A673 (cell line): ENCODE results near the gene CHKA. TPM values are rescaled to one million over a fixed set of nuclear protein-coding genes. Genes with fewer than 3 reads are reported as not detected.

Source experiments
- BruUV-seq: library from RNA; stranded (reverse); fragments of 400-500 nt; replicated peaks from 2 replicates; lab custom pipeline; 2021; lab: Mats Ljungman, UMichigan
- CTCF ChIA-PET: fragments of 300-600 bp; sonication (Branson Sonifier 250); formaldehyde crosslinking; loops from one replicate; lab custom pipeline; 2022; ENCODE audit warnings: antibody characterized with exemption; lab: Charles Lee
- POLR2A ChIA-PET: fragments of 300-600 bp; sonication (Branson Sonifier 250); formaldehyde crosslinking; loops from one replicate; lab custom pipeline; 2022; ENCODE audit warnings: antibody characterized with exemption; ENCODE audit not compliant: low non-redundant PET; lab: Charles Lee
- DNase-seq: peaks from one replicate; pipeline ENCODE4 v3.0.0-alpha.2; 2015; ENCODE audit warnings: low spot score
- H3K27ac ChIP-seq: fragments of 200-600 bp; sonication (generic); 2 replicates; pipeline ENCODE4 v1.5.1; 2016; ENCODE audit warnings: mixed run types, low read depth, mild to moderate bottlenecking, mixed read lengths, antibody characterized with exemption, low read length; ENCODE audit not compliant: poor library complexity, severe bottlenecking
- H3K27me3 ChIP-seq: fragments of 200-600 bp; sonication (generic); replicated peaks from 2 replicates; pipeline ENCODE4 v1.6.1; 2017; ENCODE audit warnings: mixed run types, low read depth, mild to moderate bottlenecking, mixed read lengths, antibody characterized with exemption, low read length; ENCODE audit not compliant: insufficient read depth, poor library complexity
- H3K36me3 ChIP-seq: fragments of 200-600 bp; sonication (generic); 2 replicates; pipeline ENCODE4 v1.6.1; 2016; ENCODE audit warnings: mixed run types, mild to moderate bottlenecking, mixed read lengths, antibody characterized with exemption, low read length; ENCODE audit not compliant: insufficient read depth, poor library complexity, severe bottlenecking
- H3K4me1 ChIP-seq: fragments of 200-600 bp; sonication (generic); 2 replicates; pipeline ENCODE4 v1.6.1; 2017; ENCODE audit warnings: mixed run types, mild to moderate bottlenecking, mixed read lengths, antibody characterized with exemption, low read length; ENCODE audit not compliant: insufficient read depth, poor library complexity, severe bottlenecking
- H3K4me3 ChIP-seq: fragments of 200-600 bp; sonication (generic); 2 replicates; pipeline ENCODE4 v1.5.1; 2016; ENCODE audit warnings: low read depth, mixed run types, mild to moderate bottlenecking, mixed read lengths, low read length; ENCODE audit not compliant: poor library complexity, severe bottlenecking
- H3K9me3 ChIP-seq: fragments of 200-600 bp; sonication (generic); 2 replicates; pipeline ENCODE4 v1.6.1; 2016; ENCODE audit warnings: mixed run types, low read depth, mild to moderate bottlenecking, mixed read lengths, antibody characterized with exemption, low read length; ENCODE audit not compliant: poor library complexity, severe bottlenecking
- EZH2 ChIP-seq: fragments of 200-600 bp; sonication (generic); IDR thresholded peaks from 2 replicates; pipeline ENCODE4 v1.6.1; 2017; ENCODE audit warnings: borderline replicate concordance, low read depth, mild to moderate bottlenecking, mixed read lengths, antibody characterized with exemption, low read length; ENCODE audit not compliant: poor library complexity, severe bottlenecking
- intact Hi-C: fragments of 100-400 bp; cut with micrococcal nuclease; formaldehyde crosslinking; loops from one replicate; pipeline ENCODE4 v1.10.0; 2022; ENCODE audit not compliant: unreplicated experiment
- total RNA-seq: library from RNA; stranded (reverse); gene quantifications from 2 replicates; pipeline ENCODE4 v1.2.3, GENCODE V29; 2021
- TF ChIP-seq, protein P1 (sequence below): fragments of 300-800, 200-600 bp; sonication (generic); conservative IDR thresholded peaks from 2 replicates; pipeline ENCODE4 v1.5.1; 2017; ENCODE audit warnings: low read depth, mild to moderate bottlenecking, antibody characterized with exemption, low read length, moderate library complexity, mixed read lengths

Gene CHKA
- total RNA-seq, 1 experiment from 2014 or later = 37.5 TPM

DNA sequence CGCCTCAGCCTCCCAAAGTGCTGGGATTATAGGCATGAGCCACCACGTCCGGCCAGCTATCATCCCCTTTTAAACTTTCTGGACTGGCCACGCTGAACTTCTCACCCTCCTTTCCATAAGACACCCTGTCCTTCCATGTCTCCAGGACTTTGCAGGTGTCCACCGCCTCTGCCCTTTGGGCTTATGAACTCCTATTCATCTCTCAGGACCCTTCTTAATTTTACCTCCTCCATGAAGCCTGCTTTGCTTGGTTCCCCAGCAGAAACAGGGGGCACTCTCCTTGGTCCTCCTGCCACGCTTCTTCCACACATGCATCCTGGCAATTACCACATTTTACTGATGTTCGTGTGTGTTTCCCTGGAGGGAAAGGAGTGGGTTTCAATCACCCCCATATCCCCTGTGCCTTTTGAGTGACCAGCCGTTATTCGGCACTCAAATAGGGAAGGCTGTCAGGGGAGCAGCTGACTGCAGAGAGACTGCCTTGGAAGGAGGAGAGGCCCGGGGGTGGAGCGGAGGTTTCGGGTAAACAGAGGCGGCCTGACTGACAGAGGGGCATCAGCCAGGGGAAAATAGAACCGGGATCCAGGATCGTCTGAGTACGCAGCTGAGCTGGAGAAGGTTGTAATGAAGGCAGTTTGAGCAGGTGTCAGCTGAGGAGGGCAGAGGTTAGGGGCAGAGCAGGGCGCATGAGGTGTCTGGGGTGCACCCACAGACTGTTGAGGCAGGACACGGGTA lies 27.1 kb upstream of the CHKA start:
- no peak overlapping the region for H3K4me3 ChIP-seq
- CTCF ChIA-PET = no interaction called here
- no peak overlapping the region for H3K27ac ChIP-seq
- H3K36me3 ChIP-seq = no peaks in the 10 kb centered on the region
- POLR2A ChIA-PET = no interaction called here
- H3K9me3 ChIP-seq = no peaks in the 10 kb centered on the region
- TF ChIP-seq, protein P1, sequence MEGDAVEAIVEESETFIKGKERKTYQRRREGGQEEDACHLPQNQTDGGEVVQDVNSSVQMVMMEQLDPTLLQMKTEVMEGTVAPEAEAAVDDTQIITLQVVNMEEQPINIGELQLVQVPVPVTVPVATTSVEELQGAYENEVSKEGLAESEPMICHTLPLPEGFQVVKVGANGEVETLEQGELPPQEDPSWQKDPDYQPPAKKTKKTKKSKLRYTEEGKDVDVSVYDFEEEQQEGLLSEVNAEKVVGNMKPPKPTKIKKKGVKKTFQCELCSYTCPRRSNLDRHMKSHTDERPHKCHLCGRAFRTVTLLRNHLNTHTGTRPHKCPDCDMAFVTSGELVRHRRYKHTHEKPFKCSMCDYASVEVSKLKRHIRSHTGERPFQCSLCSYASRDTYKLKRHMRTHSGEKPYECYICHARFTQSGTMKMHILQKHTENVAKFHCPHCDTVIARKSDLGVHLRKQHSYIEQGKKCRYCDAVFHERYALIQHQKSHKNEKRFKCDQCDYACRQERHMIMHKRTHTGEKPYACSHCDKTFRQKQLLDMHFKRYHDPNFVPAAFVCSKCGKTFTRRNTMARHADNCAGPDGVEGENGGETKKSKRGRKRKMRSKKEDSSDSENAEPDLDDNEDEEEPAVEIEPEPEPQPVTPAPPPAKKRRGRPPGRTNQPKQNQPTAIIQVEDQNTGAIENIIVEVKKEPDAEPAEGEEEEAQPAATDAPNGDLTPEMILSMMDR = no peak
- no peak for TF ChIP-seq EZH2
- H3K27me3 ChIP-seq = no peaks in the 10 kb centered on the region
- no peak for DNase-seq
- intact Hi-C loops = no loop called here
- BruUV-seq = no TSS peak
- no peaks in the 10 kb centered on the region for H3K4me1 ChIP-seq

DNA sequence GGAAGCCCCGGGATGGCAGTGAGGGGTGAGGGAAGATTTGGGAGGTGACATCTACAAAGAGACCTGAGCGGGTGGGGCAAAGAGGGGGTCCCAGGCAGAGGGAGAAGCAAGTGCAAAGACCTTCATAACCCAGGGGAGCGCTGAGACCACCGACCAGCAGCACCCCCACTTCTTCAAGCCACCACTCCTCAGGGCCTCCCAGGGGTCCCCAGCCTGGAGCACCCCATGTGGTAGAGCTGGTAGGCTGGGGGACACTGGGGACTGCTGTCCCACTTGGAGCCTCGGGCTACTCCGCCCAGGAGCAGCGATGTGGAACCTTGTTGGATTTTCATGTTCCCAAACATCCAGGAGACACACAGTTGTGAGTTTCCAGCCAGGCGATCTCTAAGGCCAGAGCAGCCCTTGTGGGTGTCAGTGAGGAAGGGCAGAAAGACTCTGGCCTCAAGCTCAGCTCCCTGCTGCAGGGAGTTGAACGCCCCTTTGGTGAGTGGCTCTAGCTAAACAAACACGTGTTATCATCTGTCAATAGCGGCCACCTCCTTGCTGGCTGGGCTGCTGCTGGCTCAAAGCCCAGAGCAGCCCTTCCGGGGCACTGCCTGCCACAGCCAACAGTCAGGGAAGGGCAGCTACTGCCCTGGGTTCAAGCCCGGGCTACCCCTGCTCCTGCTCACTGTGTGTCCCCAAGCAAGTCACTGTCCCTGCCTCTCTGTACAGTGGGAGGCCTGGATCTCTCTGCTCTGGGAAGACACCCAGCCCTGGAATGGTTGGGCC lies 25.7 kb upstream of the CHKA start:
- no peaks in the 10 kb centered on the region for H3K4me1 ChIP-seq
- H3K27me3 ChIP-seq = no peaks in the 10 kb centered on the region
- POLR2A ChIA-PET = no interaction called here
- intact Hi-C loops = no loop called here
- TF ChIP-seq, protein P1 = no peak
- no peak for TF ChIP-seq EZH2
- no peak for DNase-seq
- CTCF ChIA-PET = no interaction called here
- H3K4me3 ChIP-seq = no peak overlapping the region
- no peak overlapping the region for H3K27ac ChIP-seq
- no peaks in the 10 kb centered on the region for H3K9me3 ChIP-seq
- no TSS peak for BruUV-seq
- H3K36me3 ChIP-seq = no peaks in the 10 kb centered on the region

DNA sequence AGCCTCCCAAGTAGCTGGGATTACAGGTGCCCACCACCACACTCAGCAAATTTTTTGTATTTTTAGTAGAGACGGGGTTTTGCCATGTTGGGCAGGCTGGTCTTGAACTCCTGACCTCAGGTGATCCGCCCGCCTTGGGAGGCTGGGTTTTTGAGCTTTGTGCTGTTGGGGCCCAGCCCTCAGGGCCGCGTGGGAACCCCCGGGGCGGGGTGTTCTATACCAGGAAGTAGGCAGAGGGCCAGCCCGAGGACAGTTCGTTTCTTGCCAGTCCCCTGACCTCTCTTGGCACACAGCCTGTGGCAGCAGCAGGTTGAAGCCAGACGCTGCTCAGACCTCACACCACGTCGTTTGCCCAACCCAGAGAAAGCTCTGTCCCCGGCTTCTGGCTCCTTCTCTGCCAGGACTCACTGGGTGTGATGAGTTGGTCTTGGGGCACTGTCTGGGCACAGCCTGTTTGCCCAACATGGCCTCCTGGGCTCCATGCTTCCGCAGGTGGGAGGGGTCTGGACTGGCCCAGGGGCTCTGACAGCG lies 24.9 kb upstream of the CHKA start:
- H3K4me3 ChIP-seq = no peak overlapping the region
- no TSS peak for BruUV-seq
- intact Hi-C loops = no loop called here
- no peaks in the 10 kb centered on the region for H3K36me3 ChIP-seq
- no peaks in the 10 kb centered on the region for H3K27me3 ChIP-seq
- H3K4me1 ChIP-seq = no peaks in the 10 kb centered on the region
- TF ChIP-seq, protein P1 = no peak
- TF ChIP-seq EZH2 = no peak
- H3K9me3 ChIP-seq = no peaks in the 10 kb centered on the region
- ChIA-PET POLR2A (no interaction called here), CTCF (no interaction called here)
- H3K27ac ChIP-seq = no peak overlapping the region
- no peak for DNase-seq
